ENCODE data around the gene RABGEF1.
"Not testable (repeated sequence)": the region's sequence is repeated elsewhere in the genome, so short reads cannot be mapped to it uniquely, and the experiment has no call there.

Gene RABGEF1

GRCh38 chr7:66765322-66766025, 24.9 kb downstream of the RABGEF1 start:
- not testable (repeated sequence) for DNase-seq (ENCODE audit: low read depth)

- no peak for DNase-seq (ENCODE audit: low read depth)
Measured at GRCh38 chr7:66766041-66766440, 25.5 kb downstream of the RABGEF1 start.

- not testable (repeated sequence) for DNase-seq (ENCODE audit: low read depth)
Measured at GRCh38 chr7:66767486-66767885, 27.0 kb downstream of the RABGEF1 start.

- DNase-seq (ENCODE audit: low read depth), result no peak
Measured at GRCh38 chr7:66768865-66769832, 28.6 kb downstream of the RABGEF1 start.

- no peak for DNase-seq (ENCODE audit: low read depth)
Measured at GRCh38 chr7:66769833-66770512, 29.4 kb downstream of the RABGEF1 start.

- DNase-seq (ENCODE audit: low read depth), result no peak
Measured at GRCh38 chr7:66771795-66772194, 31.3 kb downstream of the RABGEF1 start.

GRCh38 chr7:66773744-66774143, 33.2 kb downstream of the RABGEF1 start:
- not testable (repeated sequence) for DNase-seq (ENCODE audit: low read depth)

GRCh38 chr7:66776383-66776782, 35.9 kb downstream of the RABGEF1 start:
- DNase-seq (ENCODE audit: low read depth), result not testable (repeated sequence)

- no peak for DNase-seq (ENCODE audit: low read depth)
Measured at GRCh38 chr7:66776800-66777442, 36.4 kb downstream of the RABGEF1 start.

GRCh38 chr7:66778201-66778600, 37.7 kb downstream of the RABGEF1 start:
- no peak for DNase-seq (ENCODE audit: low read depth)

GRCh38 chr7:66779669-66780409, 39.3 kb downstream of the RABGEF1 start:
- DNase-seq (ENCODE audit: low read depth), result no peak

- no peak for DNase-seq (ENCODE audit: low read depth)
Measured at GRCh38 chr7:66781408-66782090, 41.0 kb downstream of the RABGEF1 start.

GRCh38 chr7:66782875-66783274, 42.3 kb downstream of the RABGEF1 start:
- DNase-seq (ENCODE audit: low read depth), result not testable (repeated sequence)

- not testable (repeated sequence) for DNase-seq (ENCODE audit: low read depth)
Measured at GRCh38 chr7:66783887-66784595, 43.5 kb downstream of the RABGEF1 start.

- DNase-seq (ENCODE audit: low read depth), result no peak
Measured at GRCh38 chr7:66790196-66790595, 49.7 kb downstream of the RABGEF1 start.

- no peak for DNase-seq (ENCODE audit: low read depth)
Measured at GRCh38 chr7:66790725-66791124, 50.2 kb downstream of the RABGEF1 start.

GRCh38 chr7:66800591-66800990, 60.1 kb downstream of the RABGEF1 start:
- no peak for DNase-seq (ENCODE audit: low read depth)

GRCh38 chr7:66804001-66804400, 63.5 kb downstream of the RABGEF1 start:
- DNase-seq (ENCODE audit: low read depth), result no peak

GRCh38 chr7:66807736-66808135, 67.2 kb downstream of the RABGEF1 start:
- DNase-seq (ENCODE audit: low read depth), result no peak

GRCh38 chr7:66810716-66811115, 70.2 kb downstream of the RABGEF1 start:
- no peak for DNase-seq (ENCODE audit: low read depth)

Data from stimulated activated CD8-positive, alpha-beta memory T cell treated with anti-CD3 and anti-CD28 coated beads, Interleukin-15, amount 100 ng/mL, for 24 hours (primary cell).